OCI-LY3 (cell line): ENCODE measurements around the gene SGMS2.

Experiments used
- H2AFZ ChIP-seq: fragments of 200-600, 300-600 bp; shearing (Covaris generic); 2 replicates; pipeline ENCODE4 v1.6.0; 2014; ENCODE audit warnings: antibody characterized with exemption, low read depth, low read length
- H3K27ac ChIP-seq: fragments of 200-600, 300-600 bp; sonication (generic); 2 replicates; pipeline ENCODE4 v1.5.1; 2014; ENCODE audit warnings: mild to moderate bottlenecking, low read length, moderate library complexity, mixed read lengths
- H3K27me3 ChIP-seq: fragments of 200-600, 300-600 bp; sonication (generic); 2 replicates; pipeline ENCODE4 v1.6.1; 2014; ENCODE audit warnings: low read depth, low read length, mixed read lengths
- H3K36me3 ChIP-seq: fragments of 200-600, 300-600 bp; sonication (generic); replicated peaks from 2 replicates; pipeline ENCODE3; 2014; ENCODE audit warnings: low read depth, low read length, mixed read lengths
- H3K4me1 ChIP-seq: fragments of 300-600, 200-600 bp; sonication (generic); 2 replicates; pipeline ENCODE4 v1.6.1; 2014; ENCODE audit warnings: low read length, mixed read lengths
- H3K4me2 ChIP-seq: fragments of 200-600, 300-600 bp; sonication (generic); 2 replicates; pipeline ENCODE4 v1.6.1; 2014; ENCODE audit warnings: low read length, mixed read lengths
- H3K4me3 ChIP-seq: fragments of 300-600, 200-600 bp; sonication (generic); 2 replicates; pipeline ENCODE4 v1.5.1; 2014; ENCODE audit warnings: antibody characterized with exemption, mild to moderate bottlenecking, low read length, moderate library complexity
- H3K79me2 ChIP-seq: fragments of 300-600, 200-600 bp; shearing (Covaris generic); 2 replicates; pipeline ENCODE4 v1.6.1; 2014; ENCODE audit warnings: mild to moderate bottlenecking, low read length, mixed read lengths
- H3K9ac ChIP-seq: fragments of 300-600, 200-600 bp; shearing (Covaris generic); 2 replicates; pipeline ENCODE4 v1.6.0; 2014; ENCODE audit warnings: mild to moderate bottlenecking, low read length, moderate library complexity
- H3K9me3 ChIP-seq: fragments of 200-600, 300-600 bp; shearing (Covaris generic); 2 replicates; pipeline ENCODE4 v1.6.1; 2014; ENCODE audit warnings: low read length, mixed read lengths; ENCODE audit not compliant: insufficient read depth
- H4K20me1 ChIP-seq: fragments of 200-600, 300-600 bp; sonication (generic); 2 replicates; pipeline ENCODE4 v1.6.1; 2016; ENCODE audit warnings: low read length, mixed read lengths; ENCODE audit not compliant: insufficient read depth
- EZH2phosphoT487 ChIP-seq: fragments of 200-600 bp; shearing (Covaris generic); IDR thresholded peaks from 2 replicates; pipeline ENCODE4 v1.6.1; 2018; ENCODE audit warnings: antibody characterized with exemption, mixed run types, low read depth
- TF ChIP-seq, protein P1 (sequence below): fragments of 200-600, 300-600 bp; sonication (generic); IDR thresholded peaks from 2 replicates; pipeline ENCODE4 v1.5.1; 2014; ENCODE audit warnings: antibody characterized with exemption, low read length, low read depth

Gene SGMS2

DNA sequence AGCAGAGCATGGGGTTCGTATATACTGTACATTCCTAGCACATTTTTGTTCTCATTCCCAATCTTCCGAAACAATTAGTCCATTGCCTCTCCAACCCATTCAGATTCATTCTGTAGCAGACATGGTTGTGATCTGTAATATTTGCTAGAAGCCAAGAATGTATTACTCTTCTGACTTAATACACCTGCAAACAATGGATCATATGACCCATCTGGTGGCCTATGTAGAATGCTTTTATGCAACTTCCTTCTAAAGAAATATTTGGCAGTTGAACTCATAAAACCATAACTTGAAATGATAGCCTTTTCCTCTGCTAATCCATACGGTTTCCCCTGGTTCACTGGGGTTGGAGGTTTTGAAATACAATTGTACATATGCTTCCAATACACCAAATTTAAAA, 32.8 kb upstream of the SGMS2 start:
- no peak overlapping the region for H3K9ac ChIP-seq
- H3K4me3 ChIP-seq, result no peak overlapping the region
- no peak overlapping the region for H3K27ac ChIP-seq
- no peaks in the 10 kb centered on the region for H3K27me3 ChIP-seq
- H2AFZ ChIP-seq, result no peak overlapping the region
- H4K20me1 ChIP-seq, result no peaks in the 10 kb centered on the region
- H3K36me3 ChIP-seq, result no peaks in the 10 kb centered on the region
- no peak for TF ChIP-seq EZH2phosphoT487
- TF ChIP-seq, protein P1, sequence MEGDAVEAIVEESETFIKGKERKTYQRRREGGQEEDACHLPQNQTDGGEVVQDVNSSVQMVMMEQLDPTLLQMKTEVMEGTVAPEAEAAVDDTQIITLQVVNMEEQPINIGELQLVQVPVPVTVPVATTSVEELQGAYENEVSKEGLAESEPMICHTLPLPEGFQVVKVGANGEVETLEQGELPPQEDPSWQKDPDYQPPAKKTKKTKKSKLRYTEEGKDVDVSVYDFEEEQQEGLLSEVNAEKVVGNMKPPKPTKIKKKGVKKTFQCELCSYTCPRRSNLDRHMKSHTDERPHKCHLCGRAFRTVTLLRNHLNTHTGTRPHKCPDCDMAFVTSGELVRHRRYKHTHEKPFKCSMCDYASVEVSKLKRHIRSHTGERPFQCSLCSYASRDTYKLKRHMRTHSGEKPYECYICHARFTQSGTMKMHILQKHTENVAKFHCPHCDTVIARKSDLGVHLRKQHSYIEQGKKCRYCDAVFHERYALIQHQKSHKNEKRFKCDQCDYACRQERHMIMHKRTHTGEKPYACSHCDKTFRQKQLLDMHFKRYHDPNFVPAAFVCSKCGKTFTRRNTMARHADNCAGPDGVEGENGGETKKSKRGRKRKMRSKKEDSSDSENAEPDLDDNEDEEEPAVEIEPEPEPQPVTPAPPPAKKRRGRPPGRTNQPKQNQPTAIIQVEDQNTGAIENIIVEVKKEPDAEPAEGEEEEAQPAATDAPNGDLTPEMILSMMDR, result no peak
- H3K9me3 ChIP-seq, result no peaks in the 10 kb centered on the region
- H3K4me2 ChIP-seq, result no peak overlapping the region
- no peaks in the 10 kb centered on the region for H3K4me1 ChIP-seq
- no peaks in the 10 kb centered on the region for H3K79me2 ChIP-seq

DNA sequence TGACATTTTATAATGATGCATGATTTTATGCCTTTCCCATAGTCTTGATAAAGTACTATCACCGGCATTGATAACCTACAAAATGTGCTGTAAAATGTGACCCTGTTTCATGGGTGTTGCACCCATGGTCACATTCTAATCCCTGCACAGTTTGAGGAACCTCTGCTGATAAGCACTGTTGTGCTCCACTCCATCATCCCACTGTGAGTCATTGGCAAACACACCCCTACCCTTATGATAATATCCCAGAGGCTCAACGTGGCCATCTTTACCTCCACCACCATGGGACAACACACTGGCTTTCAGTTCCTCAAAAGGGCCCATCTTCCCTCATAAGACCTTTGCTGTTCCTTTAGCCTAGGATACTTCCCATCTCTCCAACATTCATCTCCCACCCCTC, 32.0 kb upstream of the SGMS2 start:
- H3K4me2 ChIP-seq, result no peak overlapping the region
- H3K4me1 ChIP-seq, result no peaks in the 10 kb centered on the region
- H3K9me3 ChIP-seq, result no peaks in the 10 kb centered on the region
- H3K79me2 ChIP-seq, result no peaks in the 10 kb centered on the region
- H3K9ac ChIP-seq, result no peak overlapping the region
- no peak overlapping the region for H3K4me3 ChIP-seq
- no peaks in the 10 kb centered on the region for H4K20me1 ChIP-seq
- TF ChIP-seq EZH2phosphoT487, result no peak
- TF ChIP-seq, protein P1, result no peak
- H3K27me3 ChIP-seq, result no peaks in the 10 kb centered on the region
- H3K27ac ChIP-seq, result no peak overlapping the region
- no peaks in the 10 kb centered on the region for H3K36me3 ChIP-seq
- no peak overlapping the region for H2AFZ ChIP-seq

DNA sequence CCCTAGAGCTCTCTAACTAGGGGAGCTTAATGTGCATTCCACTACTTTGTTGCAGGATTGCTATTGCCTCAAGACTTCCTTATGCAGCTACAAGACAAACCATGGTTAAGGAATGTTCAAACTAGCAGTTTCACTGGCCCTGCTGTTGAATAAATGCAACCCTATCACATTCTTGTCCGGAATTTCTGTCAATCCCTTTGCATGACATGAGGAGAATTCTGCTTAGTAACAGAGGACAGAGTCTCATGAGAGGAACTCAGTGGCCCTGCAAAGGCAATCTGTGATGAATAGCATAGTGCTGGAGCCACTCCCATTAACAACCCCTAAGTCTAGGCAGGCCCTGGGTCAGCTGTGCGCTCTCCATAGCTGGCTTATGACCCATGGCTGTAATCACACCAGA, 30.7 kb upstream of the SGMS2 start:
- Histone ChIP-seq H4K20me1 (no peaks in the 10 kb centered on the region), H3K27me3 (no peaks in the 10 kb centered on the region), H2AFZ (no peak overlapping the region), H3K4me2 (no peak overlapping the region), H3K9me3 (no peaks in the 10 kb centered on the region), H3K9ac (no peak overlapping the region), H3K36me3 (no peaks in the 10 kb centered on the region), H3K4me3 (no peak overlapping the region), H3K4me1 (no peaks in the 10 kb centered on the region), H3K27ac (no peak overlapping the region), H3K79me2 (no peaks in the 10 kb centered on the region)
- no peak for TF ChIP-seq EZH2phosphoT487

DNA sequence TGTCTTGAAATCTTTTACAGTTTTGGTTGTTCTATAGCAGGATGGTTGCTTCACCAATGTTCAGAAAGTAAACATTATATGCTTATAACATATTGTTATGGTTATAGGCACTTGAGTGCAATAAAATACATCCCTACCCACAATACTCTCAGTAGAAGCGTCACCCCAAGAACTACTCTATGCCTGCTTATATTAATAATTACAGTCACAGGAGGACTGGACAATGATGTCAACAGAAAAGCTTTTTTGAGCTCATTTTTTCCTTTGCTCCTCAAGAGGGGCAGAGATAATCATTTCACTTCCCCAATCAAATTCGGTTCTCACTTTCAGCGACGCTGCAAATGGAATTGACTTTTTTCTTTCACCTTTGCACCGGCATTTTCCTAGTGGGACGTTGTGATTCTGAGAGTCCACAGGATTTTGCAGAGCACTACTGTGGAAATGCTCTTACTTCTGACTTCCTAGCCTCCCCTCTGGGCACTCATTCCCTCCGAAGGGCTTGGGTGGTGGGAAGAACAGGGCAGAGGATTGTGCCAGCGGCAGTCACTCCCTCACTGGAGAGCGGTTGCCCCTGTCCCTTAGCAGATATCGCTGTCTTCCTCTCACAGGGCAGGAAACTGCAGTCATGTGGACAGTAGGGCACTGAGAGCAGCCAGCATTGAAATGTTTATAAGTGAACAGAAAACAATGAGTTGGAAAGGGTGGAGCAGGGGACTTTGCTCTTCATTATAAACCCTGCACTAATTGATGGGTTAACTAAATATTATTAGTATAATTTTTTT, 24.9 kb upstream of the SGMS2 start:
- no peak overlapping the region for H2AFZ ChIP-seq
- H3K4me1 ChIP-seq, result no peaks in the 10 kb centered on the region
- H3K27ac ChIP-seq, result no peak overlapping the region
- H3K4me3 ChIP-seq, result no peak overlapping the region
- TF ChIP-seq, protein P1, result no peak
- TF ChIP-seq EZH2phosphoT487, result no peak
- H3K79me2 ChIP-seq, result no peaks in the 10 kb centered on the region
- no peaks in the 10 kb centered on the region for H3K27me3 ChIP-seq
- H3K4me2 ChIP-seq, result 0 out of 2 replicates have a peak overlapping the region, but pooled peaks have one; percentile 11
- H3K9ac ChIP-seq, result no peak overlapping the region
- H3K36me3 ChIP-seq, result no peaks in the 10 kb centered on the region
- no peaks in the 10 kb centered on the region for H3K9me3 ChIP-seq
- H4K20me1 ChIP-seq, result no peaks in the 10 kb centered on the region
